DMS 273 (cell line): ENCODE results near the gene RAD21L1.

Experiments
- DNase-seq: peaks from one replicate; lab custom pipeline; 2025; ENCODE audit not compliant: unreplicated experiment; lab: John Stamatoyannopoulos, UW

RAD21L1 gene

GRCh38 chr20:1269235-1269634 lies 43.4 kb downstream of the RAD21L1 start:
- no peak for DNase-seq

- DNase-seq = no peak
These were observed 44.0 kb downstream of the RAD21L1 start for GRCh38 chr20:1269850-1270249.

GRCh38 chr20:1272368-1273100 lies 46.7 kb downstream of the RAD21L1 start:
- no peak for DNase-seq

GRCh38 chr20:1273366-1273765 lies 47.5 kb downstream of the RAD21L1 start:
- no peak for DNase-seq

GRCh38 chr20:1274485-1275311 lies 48.9 kb downstream of the RAD21L1 start:
- peak; percentile 50 for DNase-seq

GRCh38 chr20:1275919-1276318 lies 50.1 kb downstream of the RAD21L1 start:
- DNase-seq = no peak

GRCh38 chr20:1277529-1278322 lies 51.9 kb downstream of the RAD21L1 start:
- DNase-seq = no peak

- DNase-seq = no peak
These were observed 53.1 kb downstream of the RAD21L1 start for GRCh38 chr20:1278993-1279392.

GRCh38 chr20:1280195-1281102 lies 54.6 kb downstream of the RAD21L1 start:
- no peak for DNase-seq

- DNase-seq = no peak
These were observed 55.6 kb downstream of the RAD21L1 start for GRCh38 chr20:1281279-1282057.

GRCh38 chr20:1282966-1283365 lies 57.1 kb downstream of the RAD21L1 start:
- DNase-seq = no peak

GRCh38 chr20:1283522-1284510 lies 58.0 kb downstream of the RAD21L1 start:
- no peak for DNase-seq

GRCh38 chr20:1286267-1287024 lies 60.6 kb downstream of the RAD21L1 start:
- no peak for DNase-seq

GRCh38 chr20:1287306-1287705 lies 61.5 kb downstream of the RAD21L1 start:
- no peak for DNase-seq

- DNase-seq = peak; percentile 32
These were observed 62.1 kb downstream of the RAD21L1 start for GRCh38 chr20:1287787-1288569.

GRCh38 chr20:1291191-1291741 lies 65.4 kb downstream of the RAD21L1 start:
- no peak for DNase-seq

- DNase-seq = no peak
These were observed 66.8 kb downstream of the RAD21L1 start for GRCh38 chr20:1292620-1293019.
